Measurements from ENCODE around the gene MAN1B1.

Gene MAN1B1

DNA sequence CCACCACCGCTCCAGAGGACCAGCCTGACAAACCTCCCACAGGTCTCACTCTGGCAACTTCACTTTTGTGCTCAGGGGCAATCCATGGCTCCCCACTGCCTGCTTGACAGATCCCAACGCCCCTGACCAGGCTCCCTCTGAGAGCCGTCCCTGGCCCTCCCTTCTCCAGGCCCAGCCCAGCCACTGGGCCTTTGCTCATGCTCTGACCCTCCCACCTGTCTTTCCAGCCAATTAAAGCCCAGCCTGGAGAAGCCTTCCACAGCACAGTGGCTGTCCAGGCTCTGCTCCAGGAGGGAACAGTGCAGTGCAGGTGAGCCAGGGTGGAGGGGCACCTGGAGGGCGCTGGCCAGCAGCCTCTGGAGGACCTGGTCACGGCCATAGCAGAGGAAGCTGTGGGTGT is 36.2 kb upstream of the MAN1B1 start:
- peaks cover 41% of the 10 kb centered on the region for H3K27me3 ChIP-seq (replicated peaks)
- no peak for DNase-seq
- TF ChIP-seq, protein P1, sequence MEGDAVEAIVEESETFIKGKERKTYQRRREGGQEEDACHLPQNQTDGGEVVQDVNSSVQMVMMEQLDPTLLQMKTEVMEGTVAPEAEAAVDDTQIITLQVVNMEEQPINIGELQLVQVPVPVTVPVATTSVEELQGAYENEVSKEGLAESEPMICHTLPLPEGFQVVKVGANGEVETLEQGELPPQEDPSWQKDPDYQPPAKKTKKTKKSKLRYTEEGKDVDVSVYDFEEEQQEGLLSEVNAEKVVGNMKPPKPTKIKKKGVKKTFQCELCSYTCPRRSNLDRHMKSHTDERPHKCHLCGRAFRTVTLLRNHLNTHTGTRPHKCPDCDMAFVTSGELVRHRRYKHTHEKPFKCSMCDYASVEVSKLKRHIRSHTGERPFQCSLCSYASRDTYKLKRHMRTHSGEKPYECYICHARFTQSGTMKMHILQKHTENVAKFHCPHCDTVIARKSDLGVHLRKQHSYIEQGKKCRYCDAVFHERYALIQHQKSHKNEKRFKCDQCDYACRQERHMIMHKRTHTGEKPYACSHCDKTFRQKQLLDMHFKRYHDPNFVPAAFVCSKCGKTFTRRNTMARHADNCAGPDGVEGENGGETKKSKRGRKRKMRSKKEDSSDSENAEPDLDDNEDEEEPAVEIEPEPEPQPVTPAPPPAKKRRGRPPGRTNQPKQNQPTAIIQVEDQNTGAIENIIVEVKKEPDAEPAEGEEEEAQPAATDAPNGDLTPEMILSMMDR (IDR thresholded peaks at IDR 0.05; ENCODE audit: low read depth, low read length, missing control alignments), result no peak
- in situ Hi-C loops (cut with HindIII; ENCODE audit: low pct_ligation_motif_present, low sequenced_read_pairs), result no loop called here
- no peak overlapping the region for H3K4me3 ChIP-seq (ENCODE audit: low read depth, low read length)
- no peaks in the 10 kb centered on the region for H3K36me3 ChIP-seq (replicated peaks)
- H3K27ac ChIP-seq, result no peak overlapping the region

DNA sequence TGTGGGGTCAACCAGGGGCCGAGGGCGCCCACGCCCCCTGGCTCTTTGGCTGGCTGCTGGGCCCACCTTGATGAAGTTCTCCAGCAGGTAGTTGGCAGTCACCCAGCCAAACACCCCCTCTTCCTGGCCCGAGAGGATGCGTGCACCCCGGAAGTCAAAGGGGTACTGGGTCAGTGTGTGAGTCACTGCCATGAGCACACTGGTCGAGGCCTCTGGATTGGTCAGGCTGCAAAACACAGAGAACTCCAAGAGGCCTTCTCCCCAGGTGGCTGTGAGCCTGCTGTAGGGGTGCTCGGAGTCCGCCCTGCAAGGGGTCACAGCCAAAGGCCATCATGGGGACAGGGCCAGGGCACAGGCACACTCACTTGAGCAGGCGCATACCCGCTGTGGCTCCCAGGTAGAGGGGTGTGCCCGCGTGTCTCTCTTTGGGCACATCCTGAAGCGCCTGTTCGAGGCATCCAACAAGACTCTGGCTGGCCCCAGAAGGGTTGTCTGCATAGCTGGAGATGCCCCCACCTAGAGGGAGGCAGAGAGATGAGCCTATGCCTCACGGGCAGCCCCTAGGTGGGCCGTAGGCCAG is 35.5 kb upstream of the MAN1B1 start:
- in situ Hi-C loops (cut with HindIII; ENCODE audit: low pct_ligation_motif_present, low sequenced_read_pairs), result no loop called here
- TF ChIP-seq, protein P1 (IDR thresholded peaks at IDR 0.05; ENCODE audit: low read depth, low read length, missing control alignments), result no peak
- no peak overlapping the region for H3K4me3 ChIP-seq (ENCODE audit: low read depth, low read length)
- no peak overlapping the region for H3K27ac ChIP-seq
- peaks cover 41% of the 10 kb centered on the region for H3K27me3 ChIP-seq (replicated peaks)
- no peaks in the 10 kb centered on the region for H3K36me3 ChIP-seq (replicated peaks)
- no peak for DNase-seq

DNA sequence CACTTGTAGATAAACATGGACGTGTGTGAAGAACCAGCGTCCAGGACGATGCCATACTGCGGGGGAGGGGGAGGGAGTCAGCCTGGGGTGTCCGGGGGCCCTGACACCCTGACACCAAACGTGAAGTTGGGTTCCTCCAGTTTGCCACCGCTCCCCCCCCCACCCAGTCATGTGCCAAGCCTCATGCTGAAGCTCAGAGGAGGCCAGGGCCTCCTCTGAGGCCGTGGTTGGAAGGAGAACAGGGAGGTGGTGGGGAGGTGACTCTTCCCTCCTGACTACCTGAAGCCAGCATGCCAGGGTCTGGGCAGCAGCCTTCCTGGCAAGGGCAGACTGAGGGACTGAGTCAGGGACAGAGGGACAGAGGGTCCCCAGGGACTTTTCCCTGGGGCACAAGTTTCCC is 34.5 kb upstream of the MAN1B1 start:
- TF ChIP-seq, protein P1 (IDR thresholded peaks at IDR 0.05; ENCODE audit: low read depth, low read length, missing control alignments), result no peak
- in situ Hi-C loops (cut with HindIII; ENCODE audit: low pct_ligation_motif_present, low sequenced_read_pairs), result no loop called here
- DNase-seq, result no peak
- Histone ChIP-seq H3K27me3 (replicated peaks) (peaks cover 41% of the 10 kb centered on the region), H3K4me3 (ENCODE audit: low read depth, low read length) (no peak overlapping the region), H3K27ac (no peak overlapping the region), H3K36me3 (replicated peaks) (no peaks in the 10 kb centered on the region)

DNA sequence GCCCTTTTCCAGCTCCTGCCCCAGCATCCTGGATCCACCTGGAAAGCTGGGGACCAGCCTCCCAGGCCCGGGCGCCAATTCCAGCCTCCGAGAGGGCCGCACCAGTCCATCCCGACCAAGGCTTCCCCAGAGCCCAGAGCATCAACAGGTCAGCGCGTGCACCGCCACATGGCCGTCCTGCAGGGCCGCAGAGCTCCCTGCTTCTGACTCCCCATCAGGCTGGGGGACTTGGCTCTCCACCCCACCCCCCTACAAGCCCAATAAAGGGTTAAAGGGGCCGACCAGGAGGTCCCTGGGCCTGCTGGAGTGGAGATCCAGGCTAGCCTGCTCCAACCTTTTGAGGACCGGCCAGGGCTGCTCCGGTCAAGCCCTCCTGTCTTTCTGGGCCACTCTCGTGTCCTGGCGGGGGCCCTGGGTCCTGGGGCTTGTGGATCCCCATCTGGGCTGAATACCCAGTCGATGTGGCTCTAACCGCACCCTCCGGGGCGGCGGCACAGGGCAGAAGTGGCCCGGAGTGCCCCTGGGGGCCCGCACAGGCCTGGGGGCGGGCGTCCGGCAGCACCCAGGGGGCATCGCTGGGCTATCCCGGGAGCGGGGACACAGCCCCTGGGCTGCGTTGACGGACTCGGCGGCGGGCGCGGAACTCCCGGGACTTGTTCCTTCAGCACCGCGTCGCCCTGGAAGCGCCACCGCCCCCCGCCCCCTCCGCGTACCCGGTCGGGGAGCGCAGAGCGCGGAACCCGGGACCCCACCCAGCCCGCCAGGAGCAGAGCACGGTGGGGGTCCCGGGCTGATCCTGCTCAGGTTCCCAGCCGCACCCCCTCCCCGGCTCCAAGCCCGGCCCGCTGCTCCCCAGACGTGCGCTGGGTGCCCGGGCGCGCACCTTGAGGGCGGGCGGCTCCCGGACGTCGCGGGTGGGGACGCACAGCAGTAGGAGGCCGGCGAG is 33.5 kb upstream of the MAN1B1 start:
- Histone ChIP-seq H3K27me3 (replicated peaks) (peaks cover 41% of the 10 kb centered on the region), H3K36me3 (replicated peaks) (no peaks in the 10 kb centered on the region), H3K27ac (no peak overlapping the region), H3K4me3 (ENCODE audit: low read depth, low read length) (no peak overlapping the region)
- TF ChIP-seq, protein P1 (IDR thresholded peaks at IDR 0.05; ENCODE audit: low read depth, low read length, missing control alignments), result no peak
- no peak for DNase-seq
- in situ Hi-C loops (cut with HindIII; ENCODE audit: low pct_ligation_motif_present, low sequenced_read_pairs), result no loop called here

DNA sequence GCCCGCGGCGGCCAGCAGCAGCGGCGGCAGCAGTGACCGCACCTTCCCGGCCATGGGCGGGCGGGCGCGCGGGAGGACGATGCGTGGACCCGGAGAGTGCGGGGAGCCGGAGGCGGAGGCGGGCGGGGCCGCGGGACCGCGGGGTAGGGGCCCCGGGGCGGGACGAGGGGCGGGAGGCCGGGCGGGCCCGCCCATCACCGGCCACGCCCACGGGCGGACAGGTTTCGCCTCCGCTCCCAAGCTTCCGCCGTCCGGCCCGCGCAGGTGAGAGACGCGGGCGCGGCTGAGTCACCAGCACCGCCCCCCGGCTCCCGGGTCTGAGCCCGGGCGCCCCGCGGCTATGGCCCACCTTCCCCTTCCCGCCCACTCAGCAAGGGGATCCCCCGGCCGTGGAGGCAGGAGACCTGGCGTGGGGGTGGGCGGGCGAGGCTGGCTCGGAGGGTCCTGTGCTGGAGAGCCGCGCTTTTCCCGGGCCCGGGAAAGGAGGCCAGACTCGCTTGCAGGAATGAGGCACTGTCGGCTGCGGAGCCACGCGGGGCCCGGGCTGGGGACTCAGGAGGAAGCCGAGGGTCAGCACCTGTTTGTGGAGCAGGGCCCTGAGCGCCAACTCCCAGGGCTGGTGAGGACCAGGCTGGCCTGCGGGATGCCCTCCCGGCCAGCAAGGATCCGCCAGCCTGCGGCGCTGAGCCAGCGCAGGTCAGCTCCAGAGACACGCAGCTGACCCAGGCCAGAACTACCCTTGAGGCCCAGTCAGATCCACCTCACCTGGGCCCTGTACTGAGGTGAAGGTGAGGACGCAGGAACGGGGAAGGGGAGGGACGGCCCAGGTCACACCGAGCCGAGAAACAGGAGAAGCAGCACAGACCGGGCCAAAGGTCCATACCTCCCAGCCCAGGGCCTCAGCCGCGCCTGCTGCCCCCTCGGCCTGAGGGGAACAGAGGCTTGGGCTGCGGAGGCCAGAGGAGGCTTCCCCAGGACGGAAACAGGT is 32.5 kb upstream of the MAN1B1 start, which contains the start of gene ENTPD2:
Gene ENTPD2, minus strand, starts transcription at position 118 of the 988 bp plus-strand sequence. Its CDS starts 64 bp downstream, at position 54.
- TF ChIP-seq, protein P1 (IDR thresholded peaks at IDR 0.05; ENCODE audit: low read depth, low read length, missing control alignments), result no peak
- in situ Hi-C loops (cut with HindIII; ENCODE audit: low pct_ligation_motif_present, low sequenced_read_pairs), result no loop called here
- no peak for DNase-seq
- Histone ChIP-seq H3K27ac (no peak within 1 kb of the TSS), H3K36me3 (replicated peaks) (no peaks in the 10 kb centered on the region), H3K27me3 (replicated peaks) (peaks cover 36% of the 10 kb centered on the region), H3K4me3 (ENCODE audit: low read depth, low read length) (no peak within 1 kb of the TSS)

Data from brain microvascular endothelial cell (primary cell).